Measurements from ENCODE around the gene ZMIZ1.

The ZMIZ1 gene

DNA sequence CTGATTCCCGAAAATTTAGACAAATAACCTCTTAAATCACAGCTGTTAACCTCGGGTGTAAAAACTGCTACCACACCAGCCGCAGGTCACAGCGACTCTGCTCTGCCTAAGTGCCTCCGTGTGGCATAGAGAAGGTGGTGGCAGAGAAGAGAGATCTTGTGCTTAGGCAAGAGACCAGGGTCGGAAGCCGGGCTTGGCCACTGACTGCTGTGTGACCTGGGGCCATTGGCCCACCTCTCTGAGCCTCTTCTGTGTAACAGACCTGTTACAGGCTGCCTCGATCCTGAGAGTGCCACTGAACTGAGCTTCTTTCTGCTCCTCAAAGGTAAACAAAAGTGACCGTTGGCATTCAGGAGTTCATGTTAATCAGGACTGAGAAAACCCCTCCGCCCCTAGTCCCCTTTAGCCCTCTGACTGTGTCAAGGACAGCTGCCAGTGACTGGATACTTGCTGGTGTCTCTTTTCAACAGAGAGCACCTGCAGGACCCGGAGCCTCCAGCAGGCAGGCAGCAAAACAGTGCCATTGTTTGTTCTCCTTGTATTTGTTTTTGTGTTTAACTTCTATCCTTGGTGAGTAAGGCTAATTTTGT lies 36.5 kb downstream of the ZMIZ1 start:
- TF ChIP-seq SIN3A (IDR thresholded peaks at IDR 0.05; ENCODE audit: borderline replicate concordance, insufficient read depth, low read length) (no peak), POLR2AphosphoS5 (IDR thresholded peaks at IDR 0.05; ENCODE audit: low read depth, low read length) (no peak), FOXP2 (optimal IDR thresholded peaks at IDR 0.05; ENCODE audit: borderline replicate concordance, extremely low read depth, extremely low read length, insufficient read depth) (no peak), TAF1 (IDR thresholded peaks at IDR 0.05; ENCODE audit: borderline replicate concordance, insufficient read depth, low read length) (no peak)
- TF ChIP-seq, protein P1, sequence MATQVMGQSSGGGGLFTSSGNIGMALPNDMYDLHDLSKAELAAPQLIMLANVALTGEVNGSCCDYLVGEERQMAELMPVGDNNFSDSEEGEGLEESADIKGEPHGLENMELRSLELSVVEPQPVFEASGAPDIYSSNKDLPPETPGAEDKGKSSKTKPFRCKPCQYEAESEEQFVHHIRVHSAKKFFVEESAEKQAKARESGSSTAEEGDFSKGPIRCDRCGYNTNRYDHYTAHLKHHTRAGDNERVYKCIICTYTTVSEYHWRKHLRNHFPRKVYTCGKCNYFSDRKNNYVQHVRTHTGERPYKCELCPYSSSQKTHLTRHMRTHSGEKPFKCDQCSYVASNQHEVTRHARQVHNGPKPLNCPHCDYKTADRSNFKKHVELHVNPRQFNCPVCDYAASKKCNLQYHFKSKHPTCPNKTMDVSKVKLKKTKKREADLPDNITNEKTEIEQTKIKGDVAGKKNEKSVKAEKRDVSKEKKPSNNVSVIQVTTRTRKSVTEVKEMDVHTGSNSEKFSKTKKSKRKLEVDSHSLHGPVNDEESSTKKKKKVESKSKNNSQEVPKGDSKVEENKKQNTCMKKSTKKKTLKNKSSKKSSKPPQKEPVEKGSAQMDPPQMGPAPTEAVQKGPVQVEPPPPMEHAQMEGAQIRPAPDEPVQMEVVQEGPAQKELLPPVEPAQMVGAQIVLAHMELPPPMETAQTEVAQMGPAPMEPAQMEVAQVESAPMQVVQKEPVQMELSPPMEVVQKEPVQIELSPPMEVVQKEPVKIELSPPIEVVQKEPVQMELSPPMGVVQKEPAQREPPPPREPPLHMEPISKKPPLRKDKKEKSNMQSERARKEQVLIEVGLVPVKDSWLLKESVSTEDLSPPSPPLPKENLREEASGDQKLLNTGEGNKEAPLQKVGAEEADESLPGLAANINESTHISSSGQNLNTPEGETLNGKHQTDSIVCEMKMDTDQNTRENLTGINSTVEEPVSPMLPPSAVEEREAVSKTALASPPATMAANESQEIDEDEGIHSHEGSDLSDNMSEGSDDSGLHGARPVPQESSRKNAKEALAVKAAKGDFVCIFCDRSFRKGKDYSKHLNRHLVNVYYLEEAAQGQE (IDR thresholded peaks at IDR 0.05; ENCODE audit: insufficient read depth in 1 of 2, low read depth in 2 of 2, low read length in 2 of 2) = no peak

DNA sequence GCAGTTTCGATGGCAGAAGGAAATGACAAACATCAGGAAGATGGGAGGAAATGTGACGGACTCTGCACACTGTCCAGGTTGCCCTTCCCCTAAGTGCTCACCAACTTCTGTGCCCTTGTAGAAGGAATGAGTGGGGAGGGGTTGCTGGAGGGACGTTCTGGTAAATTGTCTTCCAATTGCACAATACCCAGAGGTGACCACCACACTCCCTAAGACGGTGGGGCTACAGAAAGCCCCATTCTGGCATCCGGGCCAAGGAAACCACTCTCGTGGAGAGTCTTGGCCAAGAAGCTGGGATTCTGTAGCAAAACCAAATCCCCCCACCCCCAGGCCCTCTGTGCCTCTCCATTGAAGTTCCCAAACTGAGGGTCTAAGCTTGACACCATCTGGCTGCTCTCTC lies 37.1 kb downstream of the ZMIZ1 start:
- TF ChIP-seq FOXP2 (optimal IDR thresholded peaks at IDR 0.05; ENCODE audit: borderline replicate concordance, extremely low read depth, extremely low read length, insufficient read depth) (no peak), SIN3A (IDR thresholded peaks at IDR 0.05; ENCODE audit: borderline replicate concordance, insufficient read depth, low read length) (no peak), POLR2AphosphoS5 (IDR thresholded peaks at IDR 0.05; ENCODE audit: low read depth, low read length) (no peak), TAF1 (IDR thresholded peaks at IDR 0.05; ENCODE audit: borderline replicate concordance, insufficient read depth, low read length) (no peak)
- TF ChIP-seq, protein P1 (IDR thresholded peaks at IDR 0.05; ENCODE audit: insufficient read depth in 1 of 2, low read depth in 2 of 2, low read length in 2 of 2) = no peak

DNA sequence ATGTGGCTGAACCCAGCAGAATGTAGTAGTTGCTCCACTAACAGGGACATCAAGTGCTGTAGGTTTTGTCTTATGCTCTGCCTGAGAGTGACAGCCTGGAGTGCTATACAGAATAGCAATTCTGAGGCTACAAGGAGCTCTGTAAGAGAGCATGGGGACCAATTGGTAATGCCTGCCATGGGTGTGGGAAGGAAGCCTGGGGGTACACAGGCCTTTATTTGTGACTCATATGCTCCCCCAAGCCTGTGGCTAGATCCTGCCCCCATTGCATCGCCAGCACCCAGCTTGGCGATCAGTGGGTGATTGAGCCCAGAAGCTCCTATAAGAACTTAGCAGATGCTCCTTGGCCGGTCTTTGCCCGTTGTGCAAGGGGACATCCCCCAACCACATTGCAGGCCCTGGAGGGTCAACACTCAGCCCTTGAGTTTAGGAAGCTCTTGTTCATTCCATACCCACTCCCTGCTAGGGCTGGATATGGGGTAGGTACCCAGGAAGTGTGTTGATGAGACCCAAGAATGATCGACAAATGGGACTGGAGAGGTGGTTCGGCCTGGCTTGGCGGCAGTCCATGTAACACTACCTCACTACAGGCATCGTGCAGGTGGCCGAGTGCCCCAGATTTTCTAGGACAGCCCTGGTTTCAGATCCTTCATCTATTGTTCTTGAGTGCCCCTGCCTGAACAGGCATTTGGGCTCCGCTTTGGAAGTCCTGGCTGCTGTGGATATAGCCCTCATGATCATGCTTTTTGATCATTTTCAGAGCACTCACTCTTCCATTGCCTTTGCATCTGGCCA lies 37.7 kb downstream of the ZMIZ1 start:
- TF ChIP-seq POLR2AphosphoS5 (IDR thresholded peaks at IDR 0.05; ENCODE audit: low read depth, low read length) (no peak), SIN3A (IDR thresholded peaks at IDR 0.05; ENCODE audit: borderline replicate concordance, insufficient read depth, low read length) (no peak), TAF1 (IDR thresholded peaks at IDR 0.05; ENCODE audit: borderline replicate concordance, insufficient read depth, low read length) (no peak), FOXP2 (optimal IDR thresholded peaks at IDR 0.05; ENCODE audit: borderline replicate concordance, extremely low read depth, extremely low read length, insufficient read depth) (no peak)
- TF ChIP-seq, protein P1 (IDR thresholded peaks at IDR 0.05; ENCODE audit: insufficient read depth in 1 of 2, low read depth in 2 of 2, low read length in 2 of 2) = no peak

DNA sequence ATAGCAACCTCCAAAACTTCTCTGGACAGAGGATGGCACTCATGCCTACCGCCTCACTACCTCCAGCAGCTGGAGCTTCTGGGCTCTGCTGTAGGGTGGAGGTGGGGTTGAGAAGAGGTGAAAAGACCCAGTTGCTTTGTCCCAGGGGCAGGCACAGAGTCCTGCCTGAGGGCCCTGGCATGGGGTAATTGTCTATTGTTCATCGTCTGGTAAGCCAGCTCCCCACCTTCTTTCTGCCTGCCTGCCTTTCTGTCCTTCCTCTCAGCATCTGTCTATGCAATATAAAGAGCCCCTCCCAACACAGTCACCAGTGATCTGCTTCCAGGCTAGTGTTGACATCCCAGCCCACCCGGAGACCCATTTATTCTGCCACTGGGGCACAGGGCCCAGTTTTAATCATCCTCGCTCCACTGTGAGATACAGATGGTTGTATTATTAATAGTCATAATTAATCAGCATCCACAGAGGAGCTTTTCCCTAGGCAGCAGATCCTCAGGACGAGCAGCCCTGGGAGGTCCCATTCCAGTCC lies 39.0 kb downstream of the ZMIZ1 start:
- TF ChIP-seq TAF1 (IDR thresholded peaks at IDR 0.05; ENCODE audit: borderline replicate concordance, insufficient read depth, low read length) = no peak

DNA sequence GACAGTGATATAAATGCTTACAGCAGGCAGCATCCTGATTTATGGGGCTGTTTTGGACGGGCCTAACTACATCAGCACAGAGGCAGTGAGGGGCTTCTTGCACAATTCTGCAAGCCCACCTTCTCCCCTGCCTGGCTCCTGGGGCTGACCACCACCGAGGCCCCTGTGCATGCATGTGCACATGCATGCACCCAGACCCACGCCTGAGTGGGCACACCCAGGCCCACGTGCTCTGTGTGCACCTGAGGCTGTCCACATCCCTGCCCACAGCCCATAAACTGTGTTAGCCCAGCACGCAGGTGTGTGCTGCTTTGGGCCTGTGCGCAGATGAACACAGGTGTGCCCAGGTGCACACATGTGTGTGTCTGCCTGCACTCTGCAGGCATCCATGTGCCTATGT lies 40.0 kb downstream of the ZMIZ1 start:
- TF ChIP-seq FOXP2 (optimal IDR thresholded peaks at IDR 0.05; ENCODE audit: borderline replicate concordance, extremely low read depth, extremely low read length, insufficient read depth) = no peak
- TF ChIP-seq TAF1 (IDR thresholded peaks at IDR 0.05; ENCODE audit: borderline replicate concordance, insufficient read depth, low read length) = no peak
- TF ChIP-seq POLR2AphosphoS5 (IDR thresholded peaks at IDR 0.05; ENCODE audit: low read depth, low read length) = no peak
- TF ChIP-seq, protein P1 (IDR thresholded peaks at IDR 0.05; ENCODE audit: insufficient read depth in 1 of 2, low read depth in 2 of 2, low read length in 2 of 2) = no peak
